AG08395 (cell line): Measurements from ENCODE around the gene TM4SF4.

Source experiments
- DNase-seq: peaks from one replicate; pipeline ENCODE4 v3.0.0; 2012; ENCODE audit warnings: mixed read lengths, low spot score

Gene TM4SF4

DNA sequence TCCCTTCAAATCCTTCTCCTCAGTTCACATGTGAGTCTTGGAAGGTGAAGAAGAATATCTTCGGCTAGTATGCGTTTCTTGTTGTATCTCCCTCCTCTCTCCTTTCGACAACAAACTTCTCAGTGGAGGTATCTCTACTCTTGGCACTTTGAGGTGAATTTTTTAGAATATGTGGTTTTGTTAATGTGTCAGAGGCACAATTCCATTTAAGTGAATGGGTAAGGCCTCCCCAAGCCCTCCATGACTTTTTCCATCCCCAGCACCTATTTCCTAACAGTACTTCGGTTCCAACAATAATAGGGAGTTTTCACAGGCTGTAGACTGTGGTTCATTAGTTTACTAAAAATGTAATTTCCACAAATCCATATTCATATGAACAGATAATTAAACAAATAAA is 74.2 kb downstream of the TM4SF4 start:
- DNase-seq, result no peak

DNA sequence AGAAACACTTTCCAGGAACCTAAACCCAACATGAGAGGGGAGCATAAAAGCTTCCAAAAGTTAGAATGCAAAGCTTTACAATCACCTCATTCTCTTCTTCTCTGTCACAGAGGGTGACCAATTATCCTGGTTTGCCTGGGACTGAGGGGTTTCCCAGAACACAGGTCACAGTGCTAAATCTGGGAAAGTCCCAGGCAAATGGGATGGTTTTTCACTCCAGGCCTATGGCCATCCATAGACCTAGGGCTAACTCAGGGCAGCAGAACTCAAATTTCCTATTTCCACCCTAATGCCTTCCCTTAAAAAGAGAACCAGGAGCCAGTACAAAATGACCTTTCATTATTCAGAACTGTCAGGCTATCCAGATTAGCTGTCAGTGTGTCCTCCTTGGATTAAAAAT is 77.0 kb downstream of the TM4SF4 start:
- no peak for DNase-seq

DNA sequence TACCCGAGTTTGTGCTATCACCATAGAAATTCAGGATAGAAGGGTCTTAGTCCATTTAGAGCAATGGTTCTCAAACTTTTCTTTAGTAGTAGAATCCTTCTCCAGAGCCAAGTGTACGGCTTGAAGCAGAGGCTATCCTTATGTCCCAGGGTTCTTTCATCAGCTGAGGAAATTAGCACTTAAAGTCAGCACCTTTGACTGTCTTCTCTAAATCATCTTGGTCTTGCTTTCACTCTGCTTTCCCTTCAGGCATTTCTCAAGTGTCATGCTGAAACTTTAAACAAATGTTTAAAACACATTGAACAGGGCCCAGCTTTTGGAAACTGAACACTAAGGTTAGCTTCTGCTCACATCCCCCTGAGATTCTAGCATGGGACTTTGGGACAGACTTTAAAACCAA is 78.2 kb downstream of the TM4SF4 start:
- no peak for DNase-seq
